Measurements from ENCODE around the gene SYNE4. TPM values are rescaled to one million over a fixed set of nuclear protein-coding genes. Genes with fewer than 3 reads are reported as not detected.

The SYNE4 gene
- total RNA-seq, 1 donor from 2014 or later: 8.1 TPM

DNA sequence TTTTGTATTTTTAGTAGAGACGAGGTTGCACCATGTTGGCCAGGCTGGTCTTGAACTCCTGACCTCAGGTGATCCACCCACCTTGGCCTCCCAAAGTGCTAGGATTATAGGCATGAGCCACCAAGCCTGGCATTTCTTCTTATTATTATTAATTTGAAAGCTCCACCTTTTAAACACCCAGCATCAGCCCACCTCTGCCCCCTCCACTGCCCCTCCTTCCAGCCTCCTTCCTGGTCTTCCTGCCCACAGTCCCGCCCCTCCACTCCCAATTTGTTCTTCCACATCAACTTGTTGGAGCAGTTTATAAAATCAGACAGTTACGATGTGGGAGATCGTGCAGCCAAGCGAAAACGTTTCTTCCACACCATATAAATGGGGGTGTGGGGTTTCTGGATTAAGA, 31.9 kb upstream of the SYNE4 start:
- Histone ChIP-seq H3K4me3 (no peak overlapping the region), H3K4me1 (no peaks in the 10 kb centered on the region), H3K27ac (no peak overlapping the region), H3K9me3 (no peaks in the 10 kb centered on the region), H3K36me3 (peaks cover under 1% of the 10 kb centered on the region), H3K27me3 (no peaks in the 10 kb centered on the region)
- ATAC-seq (no peak), DNase-seq (no peak)
- intact Hi-C loops (cut with DNase I): no loop called here
- TF ChIP-seq, protein P1, sequence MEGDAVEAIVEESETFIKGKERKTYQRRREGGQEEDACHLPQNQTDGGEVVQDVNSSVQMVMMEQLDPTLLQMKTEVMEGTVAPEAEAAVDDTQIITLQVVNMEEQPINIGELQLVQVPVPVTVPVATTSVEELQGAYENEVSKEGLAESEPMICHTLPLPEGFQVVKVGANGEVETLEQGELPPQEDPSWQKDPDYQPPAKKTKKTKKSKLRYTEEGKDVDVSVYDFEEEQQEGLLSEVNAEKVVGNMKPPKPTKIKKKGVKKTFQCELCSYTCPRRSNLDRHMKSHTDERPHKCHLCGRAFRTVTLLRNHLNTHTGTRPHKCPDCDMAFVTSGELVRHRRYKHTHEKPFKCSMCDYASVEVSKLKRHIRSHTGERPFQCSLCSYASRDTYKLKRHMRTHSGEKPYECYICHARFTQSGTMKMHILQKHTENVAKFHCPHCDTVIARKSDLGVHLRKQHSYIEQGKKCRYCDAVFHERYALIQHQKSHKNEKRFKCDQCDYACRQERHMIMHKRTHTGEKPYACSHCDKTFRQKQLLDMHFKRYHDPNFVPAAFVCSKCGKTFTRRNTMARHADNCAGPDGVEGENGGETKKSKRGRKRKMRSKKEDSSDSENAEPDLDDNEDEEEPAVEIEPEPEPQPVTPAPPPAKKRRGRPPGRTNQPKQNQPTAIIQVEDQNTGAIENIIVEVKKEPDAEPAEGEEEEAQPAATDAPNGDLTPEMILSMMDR (IDR thresholded peaks at IDR 0.05): no peak

DNA sequence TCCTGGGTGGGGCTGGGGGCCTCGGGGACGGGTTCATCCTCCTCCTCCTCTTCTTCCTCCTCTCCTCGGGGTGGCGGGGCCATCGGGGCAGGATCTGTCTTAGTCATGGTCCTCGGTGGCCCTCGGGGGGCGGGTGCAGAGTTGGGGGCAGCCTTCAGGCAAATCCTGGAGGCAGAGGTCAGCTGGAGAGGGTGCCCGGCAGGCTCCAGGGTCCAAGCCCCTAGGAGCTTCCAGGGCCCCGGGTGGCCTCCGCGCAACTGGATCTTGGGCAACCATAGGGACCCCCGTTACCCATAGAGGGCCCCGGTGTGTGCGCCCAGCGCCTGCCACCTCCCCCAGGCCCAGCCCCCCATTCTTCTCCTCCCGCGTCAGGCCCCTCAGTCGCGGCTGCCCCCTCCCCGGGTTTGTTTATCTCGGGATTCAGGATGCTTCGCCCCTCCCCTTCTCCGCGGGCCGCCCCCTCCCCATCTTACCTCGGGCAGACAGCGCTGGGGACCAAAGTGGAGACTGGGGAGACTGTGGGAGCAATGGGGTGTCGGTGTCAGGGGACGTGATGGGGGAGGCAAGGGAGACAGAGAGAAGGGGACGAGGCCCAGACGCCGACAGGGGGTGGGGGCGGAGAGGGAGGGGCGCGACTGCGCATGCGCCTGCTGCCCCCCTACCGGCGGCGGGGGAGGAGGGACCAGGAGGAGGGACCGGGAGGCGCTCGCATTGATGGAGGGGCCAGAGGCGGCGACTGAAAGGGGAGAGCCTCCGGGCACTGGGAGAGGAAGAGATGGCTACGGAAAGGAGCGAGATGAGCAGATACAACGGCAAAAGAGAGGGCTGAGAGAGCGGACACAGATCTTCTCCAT, 23.9 kb upstream of the SYNE4 start, which contains the start of gene CLIP3:
Gene CLIP3, minus strand, starts transcription at position 623 of the 854 bp plus-strand sequence. Its CDS starts 516 bp downstream, at position 107.
- peak; percentile 33 for ATAC-seq
- Histone ChIP-seq H3K4me3 (peak within 1 kb of the TSS; percentile 48), H3K9me3 (no peaks in the 10 kb centered on the region), H3K27me3 (no peaks in the 10 kb centered on the region), H3K27ac (peak within 1 kb of the TSS; percentile 30), H3K4me1 (no peaks in the 10 kb centered on the region), H3K36me3 (peaks cover 9% of the 10 kb centered on the region)
- intact Hi-C loops (cut with DNase I): no loop called here
- DNase-seq: no peak
- TF ChIP-seq, protein P1 (IDR thresholded peaks at IDR 0.05): no peak

DNA sequence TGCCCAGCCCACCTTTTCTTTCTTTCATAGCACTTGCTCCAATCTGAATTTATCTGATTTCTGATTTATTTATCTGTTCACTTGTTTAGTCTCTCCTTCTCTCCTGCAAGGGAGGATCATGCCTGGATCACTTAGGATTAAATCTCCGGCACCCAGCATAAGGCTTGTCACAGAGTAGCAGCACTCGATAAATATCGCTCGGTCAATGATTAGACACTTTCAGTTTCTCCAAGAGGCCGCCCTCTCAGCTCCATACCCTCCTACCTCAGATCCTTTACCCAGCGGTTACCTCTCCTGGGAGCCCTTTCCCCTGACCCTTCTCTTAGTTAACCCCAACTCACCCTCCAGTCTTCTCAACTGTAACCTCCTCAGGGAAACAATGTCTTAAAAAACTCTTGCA, 22.7 kb upstream of the SYNE4 start:
- ATAC-seq: no peak
- intact Hi-C loops (cut with DNase I): no loop called here
- peaks cover 9% of the 10 kb centered on the region for H3K36me3 ChIP-seq
- no peak overlapping the region for H3K4me3 ChIP-seq
- no peak overlapping the region for H3K27ac ChIP-seq
- no peaks in the 10 kb centered on the region for H3K4me1 ChIP-seq
- TF ChIP-seq, protein P1 (IDR thresholded peaks at IDR 0.05): no peak
- H3K27me3 ChIP-seq: no peaks in the 10 kb centered on the region
- no peaks in the 10 kb centered on the region for H3K9me3 ChIP-seq
- DNase-seq: no peak

DNA sequence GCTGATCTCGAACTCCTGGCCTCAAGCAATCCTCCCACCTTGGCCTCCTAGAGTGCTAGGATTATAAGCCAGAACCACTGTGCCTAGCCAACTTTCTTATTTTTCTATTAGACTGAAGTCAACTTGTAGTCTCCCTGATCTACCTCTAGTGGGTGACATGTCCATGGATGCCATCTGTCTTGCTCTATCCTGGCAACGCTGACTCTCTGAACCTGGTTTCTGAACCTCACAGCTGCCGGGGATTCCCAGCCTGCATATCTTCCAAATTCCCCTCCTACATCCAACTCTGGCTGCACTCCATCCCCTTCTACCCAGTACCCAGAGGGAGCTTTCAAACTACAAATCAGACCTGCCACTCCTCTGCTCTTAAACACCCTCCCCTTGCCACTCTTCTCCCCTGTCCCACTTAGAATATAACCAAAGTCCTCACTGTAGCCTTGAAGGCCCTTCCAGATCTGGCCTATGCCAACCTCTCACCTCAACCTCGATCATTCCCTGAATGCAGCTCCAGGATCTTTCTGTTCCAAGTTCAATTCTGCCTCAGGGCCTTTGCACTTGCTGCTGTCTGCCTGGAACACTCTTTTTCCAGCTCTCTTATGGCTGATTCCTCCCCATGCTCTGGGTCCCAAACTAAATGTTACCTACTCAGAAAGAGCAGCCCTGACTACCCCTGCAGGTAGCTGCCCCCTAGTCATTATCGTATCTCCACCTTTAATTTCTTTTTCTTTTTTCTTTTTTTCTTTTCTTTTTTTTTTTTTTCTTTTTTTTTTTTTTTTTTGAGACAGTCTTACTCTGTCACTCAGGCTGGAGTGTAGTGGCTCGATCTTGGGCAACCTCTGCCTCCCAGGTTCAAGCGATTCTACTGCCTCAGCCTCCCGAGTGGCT, 21.9 kb upstream of the SYNE4 start:
- Histone ChIP-seq H3K27me3 (no peaks in the 10 kb centered on the region), H3K9me3 (no peaks in the 10 kb centered on the region), H3K27ac (no peak overlapping the region), H3K36me3 (peaks cover 8% of the 10 kb centered on the region), H3K4me3 (no peak overlapping the region), H3K4me1 (no peaks in the 10 kb centered on the region)
- ATAC-seq: no peak
- TF ChIP-seq, protein P1 (IDR thresholded peaks at IDR 0.05): no peak
- no peak for DNase-seq
- intact Hi-C loops (cut with DNase I): no loop called here

DNA sequence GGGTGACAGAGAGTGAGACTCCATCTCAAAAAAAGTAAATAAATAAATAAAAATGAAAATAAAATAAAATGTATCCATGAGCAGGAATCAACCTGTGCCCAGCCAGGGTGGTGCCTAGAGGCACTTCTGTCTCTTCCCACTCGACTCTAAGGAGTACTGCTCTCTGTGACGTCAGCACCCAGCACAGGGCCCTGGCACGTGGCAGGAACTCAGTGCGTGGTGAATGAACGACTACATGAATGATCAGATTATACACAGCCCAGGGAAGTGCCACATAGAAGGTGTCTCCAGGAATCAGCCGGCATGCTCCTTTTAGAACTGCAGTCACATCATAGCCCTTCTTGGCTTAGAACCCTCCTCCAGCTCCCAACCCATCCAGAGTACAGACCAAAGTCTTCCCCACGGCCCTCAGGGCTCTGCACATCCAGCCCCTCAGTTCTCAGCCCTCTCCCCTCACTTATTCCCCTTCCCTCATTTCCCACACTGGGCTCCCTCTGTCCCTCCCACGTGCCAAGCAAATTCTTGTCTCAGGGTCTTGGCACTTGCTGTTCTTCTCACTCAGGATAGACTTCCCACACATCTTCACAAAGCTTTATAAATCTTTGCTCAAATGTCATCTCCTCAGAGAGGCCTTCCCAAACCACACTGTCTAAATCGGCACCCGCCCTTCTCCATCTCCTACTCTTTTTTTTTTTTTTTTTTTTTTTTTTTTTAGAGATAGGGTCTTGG, 19.9 kb upstream of the SYNE4 start:
- no peaks in the 10 kb centered on the region for H3K36me3 ChIP-seq

More for the DNA sequence above, 19.9 kb upstream of the SYNE4 start:
- Histone ChIP-seq H3K4me3 (no peak overlapping the region), H3K9me3 (no peaks in the 10 kb centered on the region), H3K27me3 (no peaks in the 10 kb centered on the region), H3K27ac (no peak overlapping the region), H3K4me1 (no peaks in the 10 kb centered on the region)
- TF ChIP-seq, protein P1 (IDR thresholded peaks at IDR 0.05): no peak
- intact Hi-C loops (cut with DNase I): no loop called here
- ATAC-seq: no peak
- DNase-seq: no peak
